Muscle of arm (tissue), 12 donors: ENCODE measurements around the gene FKBP3. TPM values are rescaled to one million over a fixed set of nuclear protein-coding genes. Genes with fewer than 3 reads are reported as not detected.
"Not testable (repeated sequence)": the region's sequence is repeated elsewhere in the genome, so short reads cannot be mapped to it uniquely, and the experiment has no call there.

Experiments used
- DNase-seq: peaks from one replicate; pipeline ENCODE4 v3.0.0-alpha.2; 2013
- polyA plus RNA-seq, 12 donors: library from polyadenylated mRNA; unstranded; fragments of 120-200 nt; gene quantifications; one replicate each; pipeline ENCODE4 v1.2.1, GENCODE V29; 2013; ENCODE audit not compliant: insufficient read length in 12 of 12

Gene FKBP3
- polyA plus RNA-seq, 12 donors = 101 to 153 (median 135) TPM; not detected in 1

- no peak for DNase-seq
These were observed 11.0 kb downstream of the FKBP3 start for GRCh38 chr14:45123271-45123670.

GRCh38 chr14:45120096-45120495 is 14.2 kb downstream of the FKBP3 start:
- no peak for DNase-seq

DNA sequence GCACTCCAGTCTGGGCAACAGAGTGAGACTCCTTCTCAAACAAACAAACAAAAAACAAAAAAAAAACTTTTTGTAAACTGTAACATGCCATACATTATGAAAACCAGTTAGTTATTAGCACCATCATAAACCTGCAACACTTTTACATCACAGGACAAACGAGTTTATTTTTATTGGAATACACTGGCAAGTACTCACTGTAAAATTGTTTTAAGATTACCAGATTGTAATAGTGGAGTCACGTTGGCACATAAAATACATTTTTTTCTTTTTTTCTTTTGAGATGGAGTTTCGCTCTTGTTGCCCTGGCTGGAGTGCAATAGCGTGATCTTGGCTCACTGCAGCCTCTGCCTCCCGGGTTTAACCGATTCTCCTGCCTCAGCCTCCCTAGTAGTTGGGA is 15.7 kb downstream of the FKBP3 start:
- no peak for DNase-seq

GRCh38 chr14:45114327-45114726 is 20.0 kb downstream of the FKBP3 start:
- no peak for DNase-seq

- no peak for DNase-seq
These were observed 21.1 kb downstream of the FKBP3 start for GRCh38 chr14:45112896-45113781.

DNA sequence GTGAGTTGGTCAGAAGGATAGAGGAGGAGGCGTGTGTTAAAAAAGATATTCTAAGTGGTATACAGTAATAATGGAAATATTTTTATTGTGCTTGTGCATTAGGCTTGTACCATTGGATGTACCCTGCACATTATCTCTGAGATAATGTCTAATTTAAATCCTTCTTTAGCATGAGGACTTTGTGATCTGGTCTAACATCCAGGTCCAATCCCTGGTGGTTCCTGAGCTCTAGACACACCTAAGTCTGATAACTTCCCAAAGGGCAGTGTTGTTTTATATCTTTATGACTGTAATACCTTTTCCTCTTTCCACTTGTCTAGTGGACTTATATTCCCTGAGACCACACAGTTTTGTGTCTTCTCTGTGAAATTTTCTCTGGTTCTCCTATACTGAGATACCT is 29.7 kb downstream of the FKBP3 start:
- no peak for DNase-seq

DNA sequence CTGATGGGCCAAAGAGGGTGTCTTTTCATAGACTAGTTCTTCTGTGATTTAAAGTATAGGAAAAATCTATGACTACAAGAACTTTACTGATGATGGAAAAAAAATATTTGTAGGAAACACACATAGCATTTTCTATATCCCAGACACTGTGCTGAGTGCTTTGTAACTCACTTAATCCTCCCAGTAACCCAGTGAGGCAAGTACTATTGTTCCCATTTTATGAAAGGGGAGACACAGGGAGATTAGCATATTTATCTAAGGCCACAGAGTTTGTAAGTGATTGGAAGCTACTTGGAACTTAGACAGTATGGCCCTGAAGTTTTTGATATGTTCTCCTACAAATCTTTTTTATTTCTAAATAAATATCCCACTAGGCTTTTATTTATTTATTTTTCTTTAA is 30.5 kb downstream of the FKBP3 start:
- no peak for DNase-seq

DNA sequence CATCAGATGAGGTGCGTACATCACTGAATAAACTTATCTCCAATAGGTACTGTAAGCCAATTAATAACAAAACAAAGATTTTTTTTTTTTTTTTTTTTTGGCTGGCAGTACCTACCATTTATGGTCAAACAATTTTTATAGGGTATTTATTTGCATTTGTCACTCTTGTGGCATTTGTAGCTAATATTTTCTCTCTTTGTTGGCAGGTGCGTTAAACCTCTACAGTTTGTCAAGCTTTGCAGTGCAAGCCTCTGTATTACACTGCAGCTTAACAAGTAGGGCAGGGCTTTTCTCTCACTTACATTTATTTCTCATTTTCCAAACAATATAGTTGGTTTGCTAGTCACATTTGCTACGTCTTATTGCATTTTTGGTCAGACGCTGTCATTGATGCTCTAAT is 38.1 kb downstream of the FKBP3 start:
- no peak for DNase-seq

DNA sequence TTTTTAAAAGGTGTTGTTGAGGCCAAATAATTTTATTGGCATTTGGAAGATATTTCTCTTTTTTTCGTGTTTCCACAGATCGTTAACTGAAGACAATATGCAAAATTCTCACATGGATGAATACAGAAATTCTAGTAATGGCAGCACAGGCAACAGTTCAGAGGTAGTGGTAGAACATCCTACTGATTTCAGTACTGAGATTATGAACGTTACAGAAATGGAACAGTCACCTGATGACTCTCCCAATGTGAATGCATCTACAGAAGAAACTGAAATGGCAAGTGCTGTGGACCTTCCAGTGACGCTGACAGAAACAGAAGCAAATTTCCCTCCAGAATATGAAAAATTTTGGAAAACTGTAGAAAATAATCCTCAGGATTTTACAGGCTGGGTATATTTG is 39.1 kb downstream of the FKBP3 start:
- DNase-seq = no peak

DNA sequence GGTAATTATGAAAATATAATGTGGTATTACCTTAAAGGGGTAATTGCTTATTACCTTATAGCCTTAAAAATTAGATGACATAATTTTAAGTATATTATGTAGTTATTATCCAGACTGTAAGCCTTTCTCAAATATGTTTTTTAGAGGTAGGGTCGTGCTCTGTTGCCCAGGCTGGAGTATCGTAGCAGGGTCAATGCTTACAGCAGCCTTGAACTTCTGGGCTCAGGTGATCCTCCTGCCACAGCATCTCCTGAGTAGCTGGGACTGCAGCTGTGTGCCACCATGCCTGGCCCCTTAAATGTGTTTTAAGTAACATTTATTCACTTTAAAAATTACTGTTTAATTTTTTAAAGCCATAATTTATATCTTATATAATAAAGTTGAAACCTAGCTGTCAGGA is 40.0 kb downstream of the FKBP3 start:
- no peak for DNase-seq

DNA sequence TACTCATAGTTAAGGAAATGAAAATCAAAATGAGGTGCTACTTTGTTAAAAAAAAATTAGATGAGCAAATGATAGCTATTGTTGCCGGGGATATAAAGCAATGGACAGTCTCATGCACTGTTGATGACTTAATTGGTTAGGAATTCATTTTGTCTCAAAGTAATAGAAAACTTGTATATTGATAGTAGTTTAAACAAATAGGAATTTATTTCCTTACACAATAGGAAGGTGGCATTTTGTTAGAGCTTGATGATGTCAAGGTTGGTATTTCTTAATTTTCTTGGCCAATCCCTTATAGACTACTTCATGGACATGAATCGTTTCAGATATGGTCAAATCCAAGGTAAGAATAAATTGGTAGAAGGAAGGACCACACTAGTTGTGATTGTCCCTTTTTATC is 42.6 kb downstream of the FKBP3 start:
- DNase-seq = no peak

GRCh38 chr14:45089813-45090212 is 44.5 kb downstream of the FKBP3 start:
- DNase-seq = no peak

DNA sequence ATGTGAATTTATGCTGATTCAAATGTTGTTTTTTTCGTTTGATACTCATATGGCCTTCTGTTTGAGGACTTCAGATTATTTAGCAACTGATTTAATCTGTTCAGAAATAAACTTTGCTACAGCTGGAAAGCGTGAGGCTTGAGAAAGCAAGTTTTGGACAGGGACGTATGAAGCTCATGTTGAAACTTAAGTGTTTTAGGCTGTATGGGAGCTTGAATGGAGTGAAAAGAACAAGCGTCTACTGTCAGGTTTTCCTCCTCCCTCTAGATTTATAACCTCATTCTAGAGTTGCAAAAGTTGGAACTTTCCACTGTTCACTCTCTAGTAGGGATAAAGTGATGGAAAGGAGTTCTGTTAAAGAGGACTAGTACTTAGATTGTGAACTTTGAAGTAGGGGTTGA is 49.3 kb downstream of the FKBP3 start:
- DNase-seq = peak; percentile 4

DNA sequence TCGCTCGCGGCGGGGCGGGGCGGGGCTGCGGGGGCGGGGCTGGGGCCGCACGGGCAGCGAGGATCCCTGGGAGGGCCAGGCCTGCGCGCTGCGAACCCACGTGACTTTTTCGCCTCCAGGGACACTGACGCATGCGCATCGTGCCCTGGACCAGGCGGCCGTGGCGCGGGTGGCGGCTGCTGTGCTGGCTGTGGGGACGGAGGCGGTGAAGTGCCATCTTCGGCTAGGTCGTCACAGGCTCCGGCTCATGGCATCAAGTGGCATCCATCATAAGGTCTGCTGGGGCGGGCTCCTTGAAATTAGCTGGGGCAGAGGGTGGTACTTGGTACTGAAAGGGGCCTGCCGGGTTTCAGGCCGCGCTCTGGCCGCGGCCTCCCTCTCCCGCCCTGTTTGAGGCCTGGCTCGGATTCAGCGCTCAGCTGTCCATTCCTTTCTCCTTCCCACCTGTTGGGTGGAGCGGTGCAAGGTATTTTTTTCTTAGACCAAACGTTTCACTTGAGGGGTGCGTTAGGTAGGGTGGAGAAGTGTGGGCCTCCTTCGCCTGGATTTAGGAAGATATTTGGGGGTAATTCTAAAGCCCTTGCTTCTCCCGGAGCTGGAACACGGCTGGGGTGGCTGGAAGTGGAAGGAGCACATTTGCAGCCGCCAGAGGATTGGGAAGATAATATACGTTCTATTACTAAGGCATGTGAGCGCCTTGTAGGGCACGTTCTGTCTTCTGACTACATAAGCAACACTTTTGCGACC is 50.1 kb downstream of the FKBP3 start, which contains the start of gene PRPF39:
Gene PRPF39, plus strand, starts transcription at position 141 of the 747 bp plus-strand sequence. CDS start 11,124 bp downstream, outside the sequence.
- peak; percentile 97 for DNase-seq

GRCh38 chr14:45083617-45083975 is 50.7 kb downstream of the FKBP3 start:
- no peak for DNase-seq

DNA sequence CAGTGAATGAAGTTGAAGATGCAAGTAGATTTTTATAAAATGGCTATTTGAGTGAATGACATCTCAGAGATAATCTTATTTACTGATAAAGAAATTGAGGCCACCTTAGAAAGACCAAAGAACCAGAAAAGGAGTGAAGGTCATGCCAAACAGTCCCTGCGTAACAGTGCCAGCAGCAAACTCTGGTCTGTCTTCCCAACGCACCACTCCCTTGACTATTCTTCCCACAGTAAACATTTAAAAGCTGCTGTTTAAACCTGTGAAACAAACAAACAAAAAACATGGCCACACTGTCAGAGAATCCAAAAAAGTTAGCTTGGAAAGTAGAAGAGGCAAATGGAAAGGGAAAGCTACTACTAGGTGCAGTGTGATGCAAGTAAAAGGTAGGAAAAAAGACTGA is 51.9 kb downstream of the FKBP3 start:
- no peak for DNase-seq

- DNase-seq = not testable (repeated sequence)
These were observed 53.2 kb downstream of the FKBP3 start for GRCh38 chr14:45081096-45081495.

- DNase-seq = not testable (repeated sequence)
These were observed 53.8 kb downstream of the FKBP3 start for GRCh38 chr14:45080416-45080968.

DNA sequence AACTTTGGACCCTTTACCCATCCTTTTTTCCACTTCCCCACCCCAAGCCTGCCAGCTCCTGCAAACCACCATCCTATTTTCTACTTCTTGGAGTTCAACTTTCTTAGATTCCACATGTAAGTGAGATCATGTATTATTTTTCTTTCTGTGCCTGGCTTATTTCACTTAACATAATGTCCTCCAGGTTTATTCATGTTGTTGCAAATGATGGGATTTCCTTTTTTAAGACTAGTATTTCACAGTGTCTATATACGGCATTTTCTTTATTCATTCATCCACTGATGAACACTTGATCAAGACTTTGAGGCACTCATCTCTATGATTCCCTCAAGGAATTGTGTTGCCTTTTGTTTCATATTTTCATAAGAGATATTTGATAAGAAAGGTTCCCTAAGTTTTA is 56.0 kb downstream of the FKBP3 start:
- no peak for DNase-seq

DNA sequence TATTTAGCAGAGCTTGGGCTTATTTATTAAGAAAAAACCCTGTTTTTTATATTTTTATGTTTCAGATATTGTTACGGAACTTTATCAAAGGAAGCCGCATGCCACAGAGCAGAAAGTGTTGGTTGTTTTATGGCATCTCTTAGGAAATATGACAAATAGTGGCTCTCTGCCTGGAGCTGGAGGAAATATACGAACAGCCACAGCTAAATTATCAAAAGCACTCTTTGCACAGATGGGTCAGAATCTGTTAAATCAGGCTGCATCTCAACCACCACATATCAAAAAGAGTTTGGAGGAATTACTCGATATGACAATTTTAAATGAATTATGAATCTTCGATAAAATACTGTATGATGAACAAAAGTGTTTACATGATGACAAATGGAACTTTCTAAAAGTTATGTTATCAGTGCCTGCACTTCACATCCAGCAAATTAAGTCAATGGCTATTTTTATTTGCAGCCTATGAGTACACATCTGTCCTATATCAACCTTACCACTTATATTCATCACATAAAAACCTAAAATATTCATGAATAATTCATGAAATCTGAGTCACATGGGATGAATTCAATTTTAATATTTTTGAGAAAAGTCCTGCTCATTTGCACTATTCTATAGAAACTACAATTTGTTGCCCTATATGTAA is 60.9 kb downstream of the FKBP3 start:
- DNase-seq = no peak

DNA sequence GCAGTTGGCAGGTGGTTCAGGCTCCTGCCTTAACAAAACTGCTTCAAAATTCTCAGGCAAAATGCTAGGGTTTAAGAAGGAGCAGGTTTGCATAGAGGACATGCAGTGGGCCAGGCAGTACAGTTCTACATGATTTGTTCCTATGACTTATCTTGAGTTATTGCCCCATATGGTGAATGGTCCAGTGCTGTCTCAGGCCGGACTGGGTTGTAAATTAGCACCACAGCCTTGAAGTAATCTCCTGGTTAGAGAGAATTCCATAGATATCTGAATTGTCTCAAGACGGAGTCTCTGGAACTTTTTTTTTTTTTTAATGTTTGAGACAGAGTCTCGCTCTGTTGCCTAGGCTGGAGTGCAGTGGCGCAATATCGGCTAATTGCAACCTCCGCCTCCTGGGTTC is 62.2 kb downstream of the FKBP3 start:
- DNase-seq = no peak

GRCh38 chr14:45070215-45070614 is 64.1 kb downstream of the FKBP3 start:
- DNase-seq = no peak
